D721Med (cell line): Measurements from ENCODE around the gene PRICKLE4.

Experiments
- DNase-seq: peaks from one replicate; pipeline ENCODE4 v3.0.0; 2011; ENCODE audit warnings: low spot score; ENCODE audit not compliant: insufficient read length
- FAIRE-seq: peaks from 2 replicates; lab custom pipeline; 2011; peaks lifted over from hg19 to GRCh38; lab: Jason Lieb, UNC
- TF ChIP-seq, protein P1 (sequence below): IDR thresholded peaks from 2 replicates; pipeline ENCODE4 v1.5.1; 2012; ENCODE audit warnings: mild to moderate bottlenecking, control low read depth; ENCODE audit not compliant: insufficient read depth; ENCODE audit errors: missing control alignments

Gene PRICKLE4

GRCh38 chr6:41748102-41748477 lies 32.5 kb upstream of the PRICKLE4 start:
- no peak for FAIRE-seq
- DNase-seq: no peak
- TF ChIP-seq, protein P1, sequence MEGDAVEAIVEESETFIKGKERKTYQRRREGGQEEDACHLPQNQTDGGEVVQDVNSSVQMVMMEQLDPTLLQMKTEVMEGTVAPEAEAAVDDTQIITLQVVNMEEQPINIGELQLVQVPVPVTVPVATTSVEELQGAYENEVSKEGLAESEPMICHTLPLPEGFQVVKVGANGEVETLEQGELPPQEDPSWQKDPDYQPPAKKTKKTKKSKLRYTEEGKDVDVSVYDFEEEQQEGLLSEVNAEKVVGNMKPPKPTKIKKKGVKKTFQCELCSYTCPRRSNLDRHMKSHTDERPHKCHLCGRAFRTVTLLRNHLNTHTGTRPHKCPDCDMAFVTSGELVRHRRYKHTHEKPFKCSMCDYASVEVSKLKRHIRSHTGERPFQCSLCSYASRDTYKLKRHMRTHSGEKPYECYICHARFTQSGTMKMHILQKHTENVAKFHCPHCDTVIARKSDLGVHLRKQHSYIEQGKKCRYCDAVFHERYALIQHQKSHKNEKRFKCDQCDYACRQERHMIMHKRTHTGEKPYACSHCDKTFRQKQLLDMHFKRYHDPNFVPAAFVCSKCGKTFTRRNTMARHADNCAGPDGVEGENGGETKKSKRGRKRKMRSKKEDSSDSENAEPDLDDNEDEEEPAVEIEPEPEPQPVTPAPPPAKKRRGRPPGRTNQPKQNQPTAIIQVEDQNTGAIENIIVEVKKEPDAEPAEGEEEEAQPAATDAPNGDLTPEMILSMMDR: no peak

GRCh38 chr6:41748542-41748941 lies 32.0 kb upstream of the PRICKLE4 start:
- no peak for DNase-seq
- TF ChIP-seq, protein P1: no peak
- FAIRE-seq: no peak

GRCh38 chr6:41750374-41750773 lies 30.2 kb upstream of the PRICKLE4 start:
- TF ChIP-seq, protein P1: no peak
- no peak for DNase-seq
- FAIRE-seq: no peak

DNA sequence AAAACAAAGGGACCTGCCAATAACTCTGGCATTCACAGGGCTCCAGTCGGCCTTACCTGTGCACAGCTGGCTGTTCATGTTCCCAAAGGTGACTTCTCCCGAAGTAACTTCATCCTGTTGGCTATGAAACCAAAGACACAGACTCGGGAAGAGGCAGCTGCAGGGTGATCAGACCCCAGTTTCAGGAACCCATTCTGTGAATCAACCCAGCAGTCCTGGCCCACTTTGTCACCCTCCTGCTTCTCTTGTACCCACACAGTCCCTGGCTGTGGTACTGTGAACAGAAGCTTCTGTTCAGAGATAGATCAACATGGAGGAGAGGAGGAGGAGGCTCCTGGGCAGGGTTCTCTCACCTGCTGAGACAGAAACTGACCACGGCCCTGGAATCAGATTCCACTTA lies 24.7 kb upstream of the PRICKLE4 start:
- DNase-seq (no peak), FAIRE-seq (no peak)
- TF ChIP-seq, protein P1: no peak

- TF ChIP-seq, protein P1: no peak
- FAIRE-seq (no peak), DNase-seq (no peak)
Measured at GRCh38 chr6:41756354-41756753, 24.2 kb upstream of the PRICKLE4 start.

DNA sequence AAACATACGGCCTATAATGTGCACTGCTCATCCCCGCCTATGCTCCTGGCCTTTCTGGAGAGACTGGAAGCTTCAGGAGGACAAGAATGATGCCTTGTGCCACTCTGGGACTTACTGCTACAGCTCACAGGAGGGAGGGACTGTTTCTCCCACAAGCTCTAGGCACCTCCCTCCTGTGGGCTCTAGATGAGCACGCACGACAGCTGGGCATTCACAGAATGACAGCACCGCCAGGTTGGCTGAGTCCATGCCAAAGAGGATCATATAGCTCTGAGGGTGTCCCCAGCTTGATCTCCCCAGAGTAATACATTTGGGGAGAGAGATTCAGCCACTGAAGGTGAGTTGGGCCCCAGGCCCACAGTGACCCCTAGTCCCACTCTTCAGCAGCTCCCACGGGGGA lies 23.3 kb upstream of the PRICKLE4 start:
- TF ChIP-seq, protein P1: no peak
- DNase-seq (no peak), FAIRE-seq (no peak)

- TF ChIP-seq, protein P1: no peak
- FAIRE-seq (no peak), DNase-seq (no peak)
Measured at GRCh38 chr6:41757931-41758640, 22.5 kb upstream of the PRICKLE4 start.
